GM19043 (cell line): ENCODE measurements around the gene FOXP1.

Source experiments
- ATAC-seq: cut with Tn5 transposase; IDR thresholded peaks from one replicate; pipeline ENCODE4 v1.9.1; 2021; ENCODE audit warnings: low read depth; ENCODE audit not compliant: unreplicated experiment

The FOXP1 gene

GRCh38 chr3:71232175-71232679, 351.3 kb downstream of the FOXP1 start:
- no peak for ATAC-seq

- no peak for ATAC-seq
These were observed 351.8 kb downstream of the FOXP1 start for GRCh38 chr3:71231680-71232079.

GRCh38 chr3:71229905-71230657, 353.4 kb downstream of the FOXP1 start:
- no peak for ATAC-seq

- no peak for ATAC-seq
These were observed 355.2 kb downstream of the FOXP1 start for GRCh38 chr3:71228156-71228866.

- ATAC-seq = no peak
These were observed 356.3 kb downstream of the FOXP1 start for GRCh38 chr3:71227270-71227661.

- ATAC-seq = peak; percentile 85
These were observed 356.8 kb downstream of the FOXP1 start for GRCh38 chr3:71226565-71227269.

GRCh38 chr3:71225951-71226564, 357.5 kb downstream of the FOXP1 start:
- ATAC-seq = no peak

GRCh38 chr3:71225002-71225684, 358.4 kb downstream of the FOXP1 start:
- ATAC-seq = no peak

GRCh38 chr3:71219744-71220638, 363.5 kb downstream of the FOXP1 start:
- peak; percentile 98 for ATAC-seq

GRCh38 chr3:71218508-71218907, 365.0 kb downstream of the FOXP1 start:
- no peak for ATAC-seq

GRCh38 chr3:71217640-71218222, 365.8 kb downstream of the FOXP1 start:
- no peak for ATAC-seq

- ATAC-seq = no peak
These were observed 368.2 kb downstream of the FOXP1 start for GRCh38 chr3:71215351-71215750.

GRCh38 chr3:71214797-71215196, 368.7 kb downstream of the FOXP1 start:
- no peak for ATAC-seq

GRCh38 chr3:71214016-71214415, 369.5 kb downstream of the FOXP1 start:
- ATAC-seq = no peak

- no peak for ATAC-seq
These were observed 372.4 kb downstream of the FOXP1 start for GRCh38 chr3:71211083-71211482.

- no peak for ATAC-seq
These were observed 373.1 kb downstream of the FOXP1 start for GRCh38 chr3:71210257-71211007.

GRCh38 chr3:71208211-71209095, 375.1 kb downstream of the FOXP1 start:
- no peak for ATAC-seq
